IPS DF 19.7 (cell line): ENCODE measurements around the gene GAA.
"Not testable (repeated sequence)": the region's sequence is repeated elsewhere in the genome, so short reads cannot be mapped to it uniquely, and the experiment has no call there.

ENCODE experiments used
- DNase-seq: peaks from one replicate; pipeline ENCODE4 v3.0.0-alpha.2; 2013; ENCODE audit warnings: low read depth, low spot score

The GAA gene

GRCh38 chr17:80083136-80083661, 18.2 kb upstream of the GAA start:
- no peak for DNase-seq

GRCh38 chr17:80084773-80085172, 16.6 kb upstream of the GAA start:
- no peak for DNase-seq

- no peak for DNase-seq
Measured at GRCh38 chr17:80086081-80086480, 15.3 kb upstream of the GAA start.

GRCh38 chr17:80086616-80087015, 14.8 kb upstream of the GAA start:
- DNase-seq = no peak

GRCh38 chr17:80087346-80088265, 13.8 kb upstream of the GAA start:
- no peak for DNase-seq

GRCh38 chr17:80089762-80090161, 11.6 kb upstream of the GAA start:
- no peak for DNase-seq

GRCh38 chr17:80090164-80090563, 11.2 kb upstream of the GAA start:
- DNase-seq = not testable (repeated sequence)

GRCh38 chr17:80091376-80091775, 10.0 kb upstream of the GAA start:
- DNase-seq = no peak

- DNase-seq = no peak
Measured at GRCh38 chr17:80092959-80093358, 8.4 kb upstream of the GAA start.

- no peak for DNase-seq
Measured at GRCh38 chr17:80095038-80095843, 6.1 kb upstream of the GAA start.

GRCh38 chr17:80095844-80096475, 5.4 kb upstream of the GAA start:
- no peak for DNase-seq

GRCh38 chr17:80096561-80097021, 4.8 kb upstream of the GAA start:
- DNase-seq = no peak

GRCh38 chr17:80097127-80097621, 4.2 kb upstream of the GAA start:
- DNase-seq = no peak

GRCh38 chr17:80097844-80098691, 3.3 kb upstream of the GAA start:
- DNase-seq = no peak

GRCh38 chr17:80099291-80100034, 1.9 kb upstream of the GAA start:
- DNase-seq = no peak

- no peak for DNase-seq
Measured at GRCh38 chr17:80100035-80100323, 1.4 kb upstream of the GAA start.

- DNase-seq = no peak
Measured at GRCh38 chr17:80101946-80102663, 724 bp downstream of the GAA start.

- no peak for DNase-seq
Measured at GRCh38 chr17:80102664-80103448, 1.5 kb downstream of the GAA start.
